K562 (cell line): ENCODE measurements around the gene PRPF6.

Experiments
- ARNT ChIP-seq, 2 experiments: fragments of 450-650 bp; IDR thresholded peaks; 2 replicates each; pipeline ENCODE4 v1.6.1; 2016; ENCODE audit warnings: mild to moderate bottlenecking in 1 of 2
- E2F4 ChIP-seq: sonication (generic); formaldehyde crosslinking; IDR thresholded peaks from 2 replicates; pipeline ENCODE4 v1.8.0; 2022; ENCODE audit warnings: mild to moderate bottlenecking, low read depth, missing genetic modification reagents
- ETV6 ChIP-seq, 3 experiments: fragments of 150-350 bp in 1 of 3; sonication (generic) in 1 of 3; formaldehyde crosslinking in 1 of 3; IDR thresholded peaks; 2 replicates each; pipeline versions ENCODE4 v1.6.1 to v1.8.0; 2014 to 2022; ENCODE audit warnings: borderline replicate concordance in 2 of 3, low read depth in 2 of 3, antibody characterized with exemption in 1 of 3, low read length in 1 of 3, mild to moderate bottlenecking in 1 of 3, missing genetic modification reagents in 1 of 3
- FOXK1 ChIP-seq: sonication (generic); formaldehyde crosslinking; IDR thresholded peaks from 2 replicates; pipeline ENCODE4 v1.8.0; 2022; ENCODE audit warnings: missing genetic modification reagents, mild to moderate bottlenecking, borderline replicate concordance
- FOXK2 ChIP-seq, 2 experiments: fragments of 450-650 bp; IDR thresholded peaks in 1 of 2; conservative IDR thresholded peaks in 1 of 2; 2 replicates each; pipeline ENCODE4 v1.6.1; 2016; ENCODE audit warnings: low read depth in 2 of 2, mild to moderate bottlenecking in 1 of 2
- GTF2A2 ChIP-seq: IDR thresholded peaks from 2 replicates; pipeline ENCODE4 v1.6.1; 2016; ENCODE audit warnings: mild to moderate bottlenecking, missing genetic modification characterization, missing compliant biosample characterization
- POLR2AphosphoS5 ChIP-seq: IDR thresholded peaks from 2 replicates; pipeline ENCODE4 v1.6.1; 2011; ENCODE audit warnings: mild to moderate bottlenecking, low read depth, low read length, moderate library complexity; ENCODE audit not compliant: control insufficient read depth, insufficient read depth
- RAD21 ChIP-seq, 2 experiments: fragments of 250-450 bp in 1 of 2; fragments of 450-650 bp in 1 of 2; sonication (Bioruptor Pico) in 1 of 2; formaldehyde crosslinking in 1 of 2; IDR thresholded peaks in 1 of 2; conservative IDR thresholded peaks in 1 of 2; 2 replicates each; pipeline versions ENCODE4 v1.4.0 to v1.8.0; 2020 to 2022; ENCODE audit warnings: mild to moderate bottlenecking in 2 of 2, moderate library complexity in 1 of 2
- RFX5 ChIP-seq: IDR thresholded peaks from 2 replicates; pipeline ENCODE4 v1.6.1; 2011; ENCODE audit warnings: low read depth, mild to moderate bottlenecking, improper control_type of control experiment, low read length
- SFPQ ChIP-seq: fragments of 200-400 bp; formaldehyde crosslinking; IDR thresholded peaks from 2 replicates; pipeline ENCODE4 v1.6.1; 2017; ENCODE audit warnings: mild to moderate bottlenecking, low read depth, low read length, moderate library complexity
- TAF1 ChIP-seq: IDR thresholded peaks from 2 replicates; pipeline ENCODE4 v1.6.1; 2011; ENCODE audit warnings: mild to moderate bottlenecking, low read length, moderate library complexity; ENCODE audit not compliant: insufficient read depth, control insufficient read depth, severe bottlenecking; ENCODE audit errors: extremely low read depth
- ZNF143 ChIP-seq: sonication (generic); formaldehyde crosslinking; IDR thresholded peaks from 2 replicates; pipeline ENCODE4 v1.9.0; 2022; ENCODE audit warnings: mild to moderate bottlenecking, missing genetic modification reagents
- ZNF431 ChIP-seq: sonication (generic); formaldehyde crosslinking; IDR thresholded peaks from 2 replicates; pipeline ENCODE4 v1.8.0; 2022; ENCODE audit warnings: mild to moderate bottlenecking, missing genetic modification reagents

DNA sequence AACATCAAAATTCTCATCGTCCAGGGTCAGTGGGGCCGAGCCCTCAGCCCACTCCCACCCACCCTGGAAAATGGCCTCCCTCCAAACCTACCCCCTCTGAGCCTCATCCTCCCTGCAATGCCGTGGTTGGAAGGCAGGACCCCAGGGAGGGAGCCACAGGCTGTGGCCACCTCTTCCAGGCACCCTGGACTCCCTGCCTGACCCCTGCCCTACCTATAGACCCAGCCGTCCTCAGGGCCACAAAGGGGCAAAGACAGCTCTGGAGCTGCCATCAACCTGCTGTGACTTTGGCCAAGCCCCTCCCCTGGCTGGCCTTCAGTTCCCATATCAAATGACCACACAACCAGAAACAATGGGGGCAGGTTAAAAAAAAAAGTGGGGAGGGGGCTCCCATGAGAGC lies 22.5 kb upstream of the PRPF6 start:
- TF ChIP-seq RAD21 (CRISPR knock-in tag; conservative IDR thresholded peaks at IDR 0.05 in 1 of 2, IDR thresholded peaks at IDR 0.05 in 1 of 2) (no peak), ARNT (IDR thresholded peaks at IDR 0.05) (no peak), SFPQ (no peak), FOXK1 (CRISPR knock-in tag) (no peak), ETV6 (IDR thresholded peaks at IDR 0.05; ENCODE audit: borderline replicate concordance in 1 of 2, low read depth in 2 of 2, low read length in 1 of 2) (no peak), ETV6 (CRISPR knock-in tag; IDR thresholded peaks at IDR 0.05; ENCODE audit: borderline replicate concordance) (no peak), ZNF143 (CRISPR knock-in tag) (no peak), FOXK2 (conservative IDR thresholded peaks at IDR 0.05 in 1 of 2, IDR thresholded peaks at IDR 0.05 in 1 of 2; ENCODE audit: low read depth in 2 of 2) (no peak), POLR2AphosphoS5 (no peak), TAF1 (no peak), GTF2A2 (tag) (no peak), ZNF431 (no peak), RFX5 (no peak), E2F4 (CRISPR knock-in tag) (no peak)
